GM19099 (cell line): ENCODE data around the gene S100A13.
A peak's percentile ranks its signal among the peaks of the same experiment; 100 is the strongest.

ENCODE experiments used
- POLR2A ChIP-seq: IDR thresholded peaks from 3 replicates; pipeline ENCODE4 v1.6.1; 2011; ENCODE audit warnings: low read depth; ENCODE audit not compliant: insufficient read length; ENCODE audit errors: extremely low read depth

The S100A13 gene

GRCh38 chr1:153598309-153599172 is 28.8 kb downstream of the S100A13 start:
- peak; percentile 58 for TF ChIP-seq POLR2A

- TF ChIP-seq POLR2A: no peak
Measured at GRCh38 chr1:153597206-153597605, 30.1 kb downstream of the S100A13 start.

- TF ChIP-seq POLR2A: no peak
Measured at GRCh38 chr1:153592748-153593147, 34.6 kb downstream of the S100A13 start.

- no peak for TF ChIP-seq POLR2A
Measured at GRCh38 chr1:153588482-153588881, 38.8 kb downstream of the S100A13 start.

GRCh38 chr1:153587314-153587713 is 40.0 kb downstream of the S100A13 start:
- TF ChIP-seq POLR2A: no peak

- TF ChIP-seq POLR2A: no peak
Measured at GRCh38 chr1:153586347-153586746, 41.0 kb downstream of the S100A13 start.

- TF ChIP-seq POLR2A: no peak
Measured at GRCh38 chr1:153585006-153585405, 42.3 kb downstream of the S100A13 start.

- no peak for TF ChIP-seq POLR2A
Measured at GRCh38 chr1:153583976-153584375, 43.3 kb downstream of the S100A13 start.

GRCh38 chr1:153578936-153579335 is 48.4 kb downstream of the S100A13 start:
- TF ChIP-seq POLR2A: no peak

- no peak for TF ChIP-seq POLR2A
Measured at GRCh38 chr1:153578490-153578889, 48.8 kb downstream of the S100A13 start.

- no peak for TF ChIP-seq POLR2A
Measured at GRCh38 chr1:153577624-153578051, 49.7 kb downstream of the S100A13 start.

GRCh38 chr1:153577138-153577537 is 50.2 kb downstream of the S100A13 start:
- no peak for TF ChIP-seq POLR2A

- no peak for TF ChIP-seq POLR2A
Measured at GRCh38 chr1:153573351-153573750, 54.0 kb downstream of the S100A13 start.

- no peak for TF ChIP-seq POLR2A
Measured at GRCh38 chr1:153572569-153573015, 54.7 kb downstream of the S100A13 start.

GRCh38 chr1:153571706-153572105 is 55.6 kb downstream of the S100A13 start:
- TF ChIP-seq POLR2A: no peak

GRCh38 chr1:153570874-153571273 is 56.4 kb downstream of the S100A13 start:
- TF ChIP-seq POLR2A: no peak

- TF ChIP-seq POLR2A: no peak
Measured at GRCh38 chr1:153569465-153569864, 57.8 kb downstream of the S100A13 start.
